ENCODE data around the gene POLDIP2.

Gene POLDIP2

DNA sequence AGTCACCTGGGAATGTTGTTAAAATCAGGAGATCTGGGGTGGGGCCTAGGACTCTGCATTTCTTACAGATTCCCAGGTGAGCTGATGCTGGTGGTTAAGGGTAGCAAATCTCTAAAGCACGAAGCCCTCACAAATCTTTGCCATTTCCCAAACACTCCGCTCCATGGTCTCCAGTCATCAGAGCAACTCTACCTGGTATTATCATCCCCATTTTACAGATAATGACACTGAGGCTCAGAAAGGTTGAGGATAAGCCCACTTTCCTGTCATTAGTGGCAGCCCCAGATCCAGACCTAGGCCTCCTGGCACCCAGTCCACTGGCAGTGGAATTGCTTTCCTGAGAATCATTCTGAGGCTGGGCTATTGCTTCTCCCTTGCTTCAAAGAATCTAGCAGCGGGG lies 39.9 kb upstream of the POLDIP2 start:
- no peaks in the 10 kb centered on the region for H3K27me3 ChIP-seq (ENCODE audit: control insufficient read depth, insufficient read depth, low read length)
- peaks cover 16% of the 10 kb centered on the region for H3K36me3 ChIP-seq (ENCODE audit: control insufficient read depth, insufficient read depth, low read length)
- no peak overlapping the region for H3K9ac ChIP-seq (ENCODE audit: low read length)
- H3K4me3 ChIP-seq (ENCODE audit: low read length), result no peak overlapping the region
- H3K27ac ChIP-seq (ENCODE audit: low read depth, low read length), result no peak overlapping the region
- no peaks in the 10 kb centered on the region for H3K4me1 ChIP-seq (ENCODE audit: control insufficient read depth, insufficient read depth, low read length)

DNA sequence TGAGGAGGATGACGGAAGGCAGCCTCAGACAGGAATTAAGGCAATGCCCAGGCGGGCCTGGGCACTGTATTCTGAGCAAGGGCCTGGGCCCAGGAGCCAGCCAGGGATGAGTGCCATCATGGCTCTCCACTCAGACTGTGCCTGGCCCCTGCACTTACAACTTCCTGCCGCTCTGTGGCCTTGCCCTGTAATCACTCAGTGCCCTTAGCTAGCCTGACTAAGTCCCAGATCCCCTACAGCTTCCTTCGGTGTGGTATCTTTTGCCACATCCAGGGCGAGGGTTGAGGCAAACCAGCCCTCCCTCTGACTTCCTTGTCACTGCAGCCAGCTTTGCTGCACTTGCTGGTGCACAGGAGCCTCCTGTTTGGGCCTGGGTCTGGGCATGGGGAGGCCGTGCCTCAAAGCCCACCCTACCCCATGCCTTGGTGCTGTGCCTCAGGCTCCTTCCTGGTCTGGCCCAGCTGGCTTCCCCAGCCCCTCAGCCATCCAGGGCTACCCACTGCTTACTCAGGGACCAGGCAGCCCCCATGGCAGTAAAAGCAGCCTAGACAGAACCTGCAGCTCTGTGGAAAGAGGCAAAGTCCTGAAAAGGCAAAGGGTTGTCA lies 39.4 kb upstream of the POLDIP2 start:
- H3K27me3 ChIP-seq (ENCODE audit: control insufficient read depth, insufficient read depth, low read length), result no peaks in the 10 kb centered on the region
- no peak overlapping the region for H3K4me3 ChIP-seq (ENCODE audit: low read length)
- peaks cover 16% of the 10 kb centered on the region for H3K36me3 ChIP-seq (ENCODE audit: control insufficient read depth, insufficient read depth, low read length)
- no peak overlapping the region for H3K9ac ChIP-seq (ENCODE audit: low read length)
- no peaks in the 10 kb centered on the region for H3K4me1 ChIP-seq (ENCODE audit: control insufficient read depth, insufficient read depth, low read length)
- no peak overlapping the region for H3K27ac ChIP-seq (ENCODE audit: low read depth, low read length)

DNA sequence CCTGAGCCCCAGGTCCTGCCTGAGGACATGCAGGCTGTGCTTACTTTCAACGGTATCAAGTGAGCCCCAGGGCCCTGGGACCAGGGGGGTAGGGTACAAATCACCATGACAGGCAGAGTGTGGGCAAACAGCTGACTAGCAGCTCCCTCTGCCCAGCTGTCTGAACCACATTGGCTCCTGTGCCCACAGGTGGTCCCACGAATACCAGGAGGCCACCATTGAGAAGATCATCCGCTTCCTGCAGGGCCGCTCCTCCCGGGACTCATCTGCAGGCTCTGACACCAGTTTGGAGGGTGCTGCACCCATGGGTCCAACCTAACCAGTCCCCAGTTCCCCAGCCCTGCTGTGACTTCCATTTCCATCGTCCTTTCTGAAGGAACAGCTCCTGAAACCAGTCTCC lies 38.6 kb upstream of the POLDIP2 start:
- H3K27ac ChIP-seq (ENCODE audit: low read depth, low read length), result no peak overlapping the region
- H3K4me3 ChIP-seq (ENCODE audit: low read length), result no peak overlapping the region
- H3K4me1 ChIP-seq (ENCODE audit: control insufficient read depth, insufficient read depth, low read length), result no peaks in the 10 kb centered on the region
- H3K27me3 ChIP-seq (ENCODE audit: control insufficient read depth, insufficient read depth, low read length), result no peaks in the 10 kb centered on the region
- H3K36me3 ChIP-seq (ENCODE audit: control insufficient read depth, insufficient read depth, low read length), result peaks cover 19% of the 10 kb centered on the region
- no peak overlapping the region for H3K9ac ChIP-seq (ENCODE audit: low read length)

DNA sequence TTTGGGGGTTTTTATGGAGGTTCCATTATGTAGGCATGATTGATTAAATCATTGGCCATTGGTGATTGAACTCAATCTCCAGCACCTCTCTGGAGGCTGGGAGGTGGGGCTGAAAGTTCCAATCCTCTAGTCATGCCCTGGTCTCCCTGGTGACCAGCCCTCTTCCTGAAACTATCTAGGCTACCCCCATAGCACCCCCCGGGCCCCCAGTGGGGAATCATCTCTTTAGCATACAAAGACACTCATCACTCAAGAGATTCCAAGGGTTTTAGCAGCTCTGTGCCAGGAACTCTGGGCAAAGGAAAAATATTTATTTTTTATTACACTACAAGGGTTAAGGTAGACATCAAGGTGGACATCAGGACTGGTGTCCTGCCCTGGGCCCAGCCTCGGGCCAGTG lies 38.1 kb upstream of the POLDIP2 start:
- H3K4me3 ChIP-seq (ENCODE audit: low read length), result no peak overlapping the region
- no peak overlapping the region for H3K27ac ChIP-seq (ENCODE audit: low read depth, low read length)
- H3K27me3 ChIP-seq (ENCODE audit: control insufficient read depth, insufficient read depth, low read length), result no peaks in the 10 kb centered on the region
- H3K36me3 ChIP-seq (ENCODE audit: control insufficient read depth, insufficient read depth, low read length), result peaks cover 22% of the 10 kb centered on the region
- no peak overlapping the region for H3K9ac ChIP-seq (ENCODE audit: low read length)
- no peaks in the 10 kb centered on the region for H3K4me1 ChIP-seq (ENCODE audit: control insufficient read depth, insufficient read depth, low read length)

DNA sequence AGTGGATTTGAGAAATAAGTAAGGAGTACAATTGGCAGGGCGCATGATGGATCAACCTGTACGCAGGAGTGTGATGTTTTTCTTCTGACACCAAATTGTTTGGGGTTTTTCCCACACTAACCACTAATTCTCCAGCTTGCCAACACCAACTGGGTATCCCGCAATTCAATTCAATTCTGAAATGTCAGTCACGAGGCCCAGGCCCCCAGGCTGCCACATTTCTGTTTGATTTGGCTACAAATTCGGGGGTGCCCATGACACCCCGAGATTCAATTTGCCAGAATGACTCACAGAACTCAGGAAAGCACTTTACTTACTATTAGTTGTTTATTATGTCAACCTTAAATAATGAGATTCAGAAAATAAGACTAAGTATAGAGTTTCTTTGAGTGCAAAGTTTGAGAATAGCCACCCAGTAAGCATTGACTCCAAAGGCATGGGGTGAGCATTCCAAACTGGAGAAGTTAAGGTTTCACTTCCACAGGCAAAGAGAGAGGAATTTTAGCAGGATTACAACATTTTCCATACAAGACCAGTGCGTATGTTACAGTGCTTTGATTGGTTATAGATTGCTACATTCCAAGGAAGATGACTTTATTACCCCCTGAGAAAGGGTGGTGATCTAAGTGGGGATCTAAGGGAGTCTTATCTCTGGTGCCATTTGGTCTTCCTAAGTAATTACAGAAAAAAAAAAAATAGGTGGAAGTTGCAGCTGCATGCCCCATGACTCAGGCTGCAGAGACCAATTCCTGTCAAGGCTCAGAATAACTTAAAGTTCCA lies 37.2 kb upstream of the POLDIP2 start:
- Histone ChIP-seq H3K4me3 (ENCODE audit: low read length) (no peak overlapping the region), H3K27ac (ENCODE audit: low read depth, low read length) (no peak overlapping the region), H3K36me3 (ENCODE audit: control insufficient read depth, insufficient read depth, low read length) (peaks cover 26% of the 10 kb centered on the region), H3K9ac (ENCODE audit: low read length) (no peak overlapping the region), H3K27me3 (ENCODE audit: control insufficient read depth, insufficient read depth, low read length) (no peaks in the 10 kb centered on the region), H3K4me1 (ENCODE audit: control insufficient read depth, insufficient read depth, low read length) (no peaks in the 10 kb centered on the region)

DNA sequence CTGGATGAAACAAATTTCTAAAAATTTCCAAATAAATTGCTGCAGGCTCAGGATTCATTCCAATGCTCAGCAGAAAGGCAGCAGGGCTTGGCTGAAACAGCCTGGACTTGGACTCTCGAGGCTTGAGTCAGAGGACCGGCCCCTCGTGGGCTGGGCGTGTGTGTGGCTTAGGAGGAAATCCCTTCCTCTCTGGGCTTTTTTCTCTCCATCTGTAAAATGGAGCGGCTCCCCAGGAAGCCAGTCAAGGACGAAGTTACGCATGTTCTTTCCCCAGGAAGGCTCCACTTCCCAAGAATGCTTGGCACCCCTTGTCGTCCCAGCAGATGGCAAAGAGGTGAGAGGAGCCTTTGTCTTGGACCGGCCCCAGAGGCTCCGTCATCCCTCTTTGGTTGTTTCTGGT lies 35.2 kb upstream of the POLDIP2 start:
- Histone ChIP-seq H3K9ac (ENCODE audit: low read length) (no peak overlapping the region), H3K36me3 (ENCODE audit: control insufficient read depth, insufficient read depth, low read length) (peaks cover 34% of the 10 kb centered on the region)

DNA sequence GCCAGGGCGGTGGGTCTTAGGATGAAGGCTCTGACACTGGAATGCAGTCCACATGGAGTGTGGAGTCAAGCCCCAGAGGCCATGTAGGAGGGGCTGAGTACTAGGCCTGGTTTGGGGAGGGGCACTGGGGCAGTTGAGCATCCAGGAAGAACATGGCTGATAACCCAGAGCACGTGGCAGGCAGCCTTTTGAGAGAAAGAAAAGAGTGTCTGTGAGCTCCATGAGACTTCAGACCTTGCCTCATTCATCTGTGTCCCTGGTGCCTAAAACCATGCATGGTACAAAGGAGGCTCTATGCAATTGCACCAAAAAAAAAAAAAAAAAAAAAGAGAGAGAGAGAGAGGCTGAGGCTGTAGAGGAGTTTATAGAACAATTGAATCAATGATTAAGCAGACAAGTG lies 34.1 kb upstream of the POLDIP2 start:
- H3K27ac ChIP-seq (ENCODE audit: low read depth, low read length), result no peak overlapping the region
- no peak overlapping the region for H3K4me3 ChIP-seq (ENCODE audit: low read length)
- H3K27me3 ChIP-seq (ENCODE audit: control insufficient read depth, insufficient read depth, low read length), result no peaks in the 10 kb centered on the region
- H3K9ac ChIP-seq (ENCODE audit: low read length), result no peak overlapping the region
- H3K4me1 ChIP-seq (ENCODE audit: control insufficient read depth, insufficient read depth, low read length), result no peaks in the 10 kb centered on the region
- H3K36me3 ChIP-seq (ENCODE audit: control insufficient read depth, insufficient read depth, low read length), result peaks cover 32% of the 10 kb centered on the region

More for the DNA sequence above, 35.2 kb upstream of the POLDIP2 start:
- H3K4me1 ChIP-seq (ENCODE audit: control insufficient read depth, insufficient read depth, low read length), result no peaks in the 10 kb centered on the region
- no peak overlapping the region for H3K27ac ChIP-seq (ENCODE audit: low read depth, low read length)
- no peak overlapping the region for H3K4me3 ChIP-seq (ENCODE audit: low read length)
- no peaks in the 10 kb centered on the region for H3K27me3 ChIP-seq (ENCODE audit: control insufficient read depth, insufficient read depth, low read length)

DNA sequence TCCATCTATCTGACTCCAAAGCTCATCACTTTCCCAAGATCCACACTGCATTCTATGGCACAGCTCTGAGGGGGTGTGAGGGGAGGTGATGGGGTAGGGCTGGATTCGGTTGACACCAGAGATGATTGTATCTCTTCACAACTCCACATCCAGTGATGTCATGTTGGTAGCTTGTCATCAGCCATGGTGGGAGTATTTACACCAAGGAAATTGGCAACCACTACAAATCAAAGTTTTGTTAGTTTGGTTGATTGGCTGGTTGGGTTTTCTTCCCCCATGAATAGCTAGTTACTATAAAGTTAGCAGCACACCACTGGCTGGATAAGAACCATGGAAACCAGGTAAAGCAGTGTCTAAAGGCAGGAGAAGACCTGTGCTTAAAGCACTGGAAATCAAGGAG lies 33.7 kb upstream of the POLDIP2 start:
- no peak overlapping the region for H3K4me3 ChIP-seq (ENCODE audit: low read length)
- no peaks in the 10 kb centered on the region for H3K27me3 ChIP-seq (ENCODE audit: control insufficient read depth, insufficient read depth, low read length)
- no peaks in the 10 kb centered on the region for H3K4me1 ChIP-seq (ENCODE audit: control insufficient read depth, insufficient read depth, low read length)
- peaks cover 32% of the 10 kb centered on the region for H3K36me3 ChIP-seq (ENCODE audit: control insufficient read depth, insufficient read depth, low read length)
- H3K27ac ChIP-seq (ENCODE audit: low read depth, low read length), result no peak overlapping the region
- no peak overlapping the region for H3K9ac ChIP-seq (ENCODE audit: low read length)

DNA sequence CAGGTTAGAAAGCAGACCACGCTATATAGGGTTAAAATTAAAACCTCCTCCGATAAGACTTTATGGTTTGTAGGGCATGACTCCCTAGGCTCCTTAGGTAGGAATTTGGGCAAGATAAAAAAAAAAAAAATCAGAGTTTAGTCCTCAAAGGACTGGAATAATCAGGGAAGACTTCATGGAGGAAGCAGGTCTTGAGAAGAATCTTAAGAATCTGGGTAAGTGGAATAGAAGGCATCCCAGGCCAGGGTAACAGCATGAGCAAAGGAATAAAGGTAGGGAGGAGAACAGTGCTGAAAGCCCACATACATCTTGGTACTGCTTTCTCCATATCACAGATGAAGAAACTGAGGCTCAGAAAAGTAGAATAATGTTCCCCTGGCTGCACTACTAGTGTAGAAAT lies 33.2 kb upstream of the POLDIP2 start:
- no peak overlapping the region for H3K27ac ChIP-seq (ENCODE audit: low read depth, low read length)
- H3K9ac ChIP-seq (ENCODE audit: low read length), result no peak overlapping the region
- H3K4me1 ChIP-seq (ENCODE audit: control insufficient read depth, insufficient read depth, low read length), result no peaks in the 10 kb centered on the region
- H3K36me3 ChIP-seq (ENCODE audit: control insufficient read depth, insufficient read depth, low read length), result peaks cover 28% of the 10 kb centered on the region
- no peak overlapping the region for H3K4me3 ChIP-seq (ENCODE audit: low read length)
- no peaks in the 10 kb centered on the region for H3K27me3 ChIP-seq (ENCODE audit: control insufficient read depth, insufficient read depth, low read length)

DNA sequence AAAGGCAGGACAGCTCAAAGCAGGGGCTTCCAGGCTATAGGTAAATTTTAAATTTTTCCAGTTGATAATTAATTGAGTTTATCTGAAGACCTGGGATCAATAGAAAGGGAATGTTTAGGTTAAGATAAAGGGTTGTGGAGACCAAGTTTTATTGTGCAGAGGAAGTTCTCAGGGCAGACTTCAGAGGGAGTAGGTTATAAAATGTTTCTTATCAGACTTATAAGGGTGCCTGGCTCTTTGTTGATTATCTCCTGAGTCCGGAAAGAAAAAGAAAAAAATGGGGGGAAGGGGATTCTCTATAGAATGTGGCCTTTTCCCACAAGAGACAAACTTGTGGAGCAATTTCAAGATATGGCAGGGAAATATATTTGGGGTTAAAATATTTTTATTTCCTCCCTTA lies 32.8 kb upstream of the POLDIP2 start:
- Histone ChIP-seq H3K9ac (ENCODE audit: low read length) (no peak overlapping the region), H3K36me3 (ENCODE audit: control insufficient read depth, insufficient read depth, low read length) (peaks cover 26% of the 10 kb centered on the region)

DNA sequence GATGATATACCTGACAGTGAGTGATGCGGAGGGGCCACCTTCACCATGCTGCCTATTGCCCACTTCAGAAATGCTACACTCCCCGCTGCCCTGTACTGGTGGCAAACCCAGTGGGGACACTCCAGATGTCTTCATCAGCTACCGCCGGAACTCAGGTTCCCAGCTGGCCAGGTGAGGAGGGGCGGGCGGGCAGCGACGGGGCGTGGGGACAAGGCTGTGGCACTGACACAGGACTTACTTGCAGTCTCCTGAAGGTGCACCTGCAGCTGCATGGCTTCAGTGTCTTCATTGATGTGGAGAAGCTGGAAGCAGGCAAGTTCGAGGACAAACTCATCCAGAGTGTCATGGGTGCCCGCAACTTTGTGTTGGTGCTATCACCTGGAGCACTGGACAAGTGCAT lies 30.8 kb upstream of the POLDIP2 start:
- no peaks in the 10 kb centered on the region for H3K4me1 ChIP-seq (ENCODE audit: control insufficient read depth, insufficient read depth, low read length)
- H3K27me3 ChIP-seq (ENCODE audit: control insufficient read depth, insufficient read depth, low read length), result no peaks in the 10 kb centered on the region
- no peak overlapping the region for H3K4me3 ChIP-seq (ENCODE audit: low read length)
- H3K36me3 ChIP-seq (ENCODE audit: control insufficient read depth, insufficient read depth, low read length), result peaks cover 23% of the 10 kb centered on the region
- H3K9ac ChIP-seq (ENCODE audit: low read length), result no peak overlapping the region
- H3K27ac ChIP-seq (ENCODE audit: low read depth, low read length), result no peak overlapping the region

More for the DNA sequence above, 32.8 kb upstream of the POLDIP2 start:
- H3K27ac ChIP-seq (ENCODE audit: low read depth, low read length), result no peak overlapping the region
- no peaks in the 10 kb centered on the region for H3K27me3 ChIP-seq (ENCODE audit: control insufficient read depth, insufficient read depth, low read length)
- no peaks in the 10 kb centered on the region for H3K4me1 ChIP-seq (ENCODE audit: control insufficient read depth, insufficient read depth, low read length)
- H3K4me3 ChIP-seq (ENCODE audit: low read length), result no peak overlapping the region

DNA sequence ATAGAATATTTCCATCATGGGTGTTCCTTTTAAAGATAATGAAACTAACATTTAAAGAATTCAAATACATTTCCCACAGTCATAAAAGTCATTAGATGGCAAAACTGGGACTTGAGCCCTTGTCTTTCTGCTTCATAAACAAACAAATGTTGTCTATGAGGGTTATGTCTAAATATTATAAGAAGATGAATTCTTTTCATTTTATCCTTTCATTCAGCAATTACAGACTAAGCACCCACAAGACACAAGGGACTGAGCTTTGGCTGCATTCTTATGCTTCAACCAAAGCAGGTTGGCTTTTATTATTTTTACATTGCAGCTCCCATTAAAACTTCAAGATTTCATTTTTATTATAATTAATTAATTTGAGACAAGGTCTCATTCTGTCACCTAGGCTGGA lies 29.1 kb upstream of the POLDIP2 start:
- Histone ChIP-seq H3K4me3 (ENCODE audit: low read length) (no peak overlapping the region), H3K9ac (ENCODE audit: low read length) (no peak overlapping the region), H3K36me3 (ENCODE audit: control insufficient read depth, insufficient read depth, low read length) (peaks cover 20% of the 10 kb centered on the region), H3K4me1 (ENCODE audit: control insufficient read depth, insufficient read depth, low read length) (no peaks in the 10 kb centered on the region), H3K27me3 (ENCODE audit: control insufficient read depth, insufficient read depth, low read length) (no peaks in the 10 kb centered on the region), H3K27ac (ENCODE audit: low read depth, low read length) (no peak overlapping the region)

DNA sequence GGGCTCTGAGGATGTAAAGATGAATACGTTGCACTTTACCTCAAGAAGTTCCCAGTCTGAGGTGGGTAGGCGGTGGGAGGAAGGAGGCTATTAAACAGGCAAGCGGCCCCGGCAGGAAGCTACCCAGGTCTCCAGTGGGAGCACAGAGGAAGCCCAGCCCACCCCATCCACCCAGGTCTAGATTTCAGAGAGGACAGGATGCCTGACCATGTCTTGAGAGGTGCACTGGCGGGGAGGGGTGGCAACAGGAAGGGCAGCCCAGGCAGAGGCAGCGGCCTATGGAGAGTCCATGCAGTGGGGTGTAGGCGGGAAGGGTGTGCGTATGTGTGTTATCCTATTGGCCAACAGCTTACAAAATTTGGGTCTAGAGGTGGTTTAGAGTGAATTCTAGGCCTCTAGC lies 28.1 kb upstream of the POLDIP2 start:
- Histone ChIP-seq H3K27ac (ENCODE audit: low read depth, low read length) (no peak overlapping the region), H3K4me3 (ENCODE audit: low read length) (peak overlapping the region; percentile 67), H3K27me3 (ENCODE audit: control insufficient read depth, insufficient read depth, low read length) (no peaks in the 10 kb centered on the region), H3K36me3 (ENCODE audit: control insufficient read depth, insufficient read depth, low read length) (peaks cover 14% of the 10 kb centered on the region), H3K4me1 (ENCODE audit: control insufficient read depth, insufficient read depth, low read length) (no peaks in the 10 kb centered on the region), H3K9ac (ENCODE audit: low read length) (no peak overlapping the region)

Measured in rectal smooth muscle tissue (tissue), 1 donor.